DMS 273 treated with DMSO at 0.1 percent for 48 hours (cell line): Measurements from ENCODE around the gene JAGN1.
"Not testable (repeated sequence)": the region's sequence is repeated elsewhere in the genome, so short reads cannot be mapped to it uniquely, and the experiment has no call there.

Experiments
- DNase-seq: peaks from one replicate; lab custom pipeline; 2025; lab: John Stamatoyannopoulos, UW

Gene JAGN1

DNA sequence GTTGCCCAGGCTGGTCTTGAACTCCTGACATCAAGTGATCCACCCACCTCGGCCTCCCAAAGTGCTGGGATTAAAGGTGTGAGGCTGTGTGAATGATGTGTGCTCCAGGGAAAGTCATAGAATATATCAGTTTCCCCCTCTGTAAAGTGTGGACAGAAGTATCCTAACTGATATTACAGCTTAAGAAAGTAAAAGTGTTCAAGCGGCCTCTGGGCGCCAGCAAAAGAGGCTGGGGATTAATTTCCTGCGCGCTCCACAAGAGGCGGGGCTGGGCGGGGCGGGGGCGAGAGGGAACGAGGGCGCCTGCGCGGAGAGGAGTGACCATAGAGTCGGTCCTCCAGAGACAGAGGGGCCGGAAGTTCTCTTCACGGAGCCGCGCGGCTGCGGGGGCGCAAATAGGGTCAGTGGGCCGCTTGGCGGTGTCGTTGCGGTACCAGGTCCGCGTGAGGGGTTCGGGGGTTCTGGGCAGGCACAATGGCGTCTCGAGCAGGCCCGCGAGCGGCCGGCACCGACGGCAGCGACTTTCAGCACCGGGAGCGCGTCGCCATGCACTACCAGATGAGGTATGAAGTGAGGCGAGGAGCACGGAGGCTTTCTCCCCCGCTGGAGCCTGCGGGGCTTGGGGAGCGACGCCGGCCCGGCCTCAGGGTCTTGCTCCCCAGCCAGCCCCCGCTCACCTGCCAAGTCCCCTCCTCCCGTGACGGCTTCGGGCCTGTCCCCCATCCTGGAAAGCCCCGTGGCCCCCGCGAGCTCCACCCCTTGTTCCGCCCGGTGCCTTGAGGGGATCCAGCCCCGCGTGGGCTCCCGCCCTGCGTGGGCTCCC, at the start of gene JAGN1:
JAGN1 (plus strand) TSS at position 362 of the 823 bp plus-strand sequence; CDS start at position 475, 113 bp downstream.
- peak; percentile 51 for DNase-seq

DNA sequence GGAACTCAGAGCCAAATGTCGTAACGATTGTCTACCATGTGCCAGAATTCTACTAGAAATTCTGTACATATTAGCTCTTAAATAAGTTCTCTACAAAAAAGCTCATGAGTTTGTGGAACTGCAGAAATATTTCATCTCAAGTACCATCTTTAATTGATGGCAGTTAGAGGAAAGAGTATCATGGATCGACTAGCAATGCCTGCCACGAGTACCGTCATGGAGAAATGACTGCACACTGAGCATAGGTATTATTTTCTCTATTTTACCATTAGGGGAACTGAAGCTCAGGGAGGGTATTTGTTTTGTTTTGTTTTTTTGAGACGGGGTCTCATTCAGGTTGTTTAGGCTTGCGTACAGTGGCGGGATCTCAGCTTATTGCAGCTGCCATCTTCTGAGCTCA, 49.4 kb upstream of the JAGN1 start:
- no peak for DNase-seq

DNA sequence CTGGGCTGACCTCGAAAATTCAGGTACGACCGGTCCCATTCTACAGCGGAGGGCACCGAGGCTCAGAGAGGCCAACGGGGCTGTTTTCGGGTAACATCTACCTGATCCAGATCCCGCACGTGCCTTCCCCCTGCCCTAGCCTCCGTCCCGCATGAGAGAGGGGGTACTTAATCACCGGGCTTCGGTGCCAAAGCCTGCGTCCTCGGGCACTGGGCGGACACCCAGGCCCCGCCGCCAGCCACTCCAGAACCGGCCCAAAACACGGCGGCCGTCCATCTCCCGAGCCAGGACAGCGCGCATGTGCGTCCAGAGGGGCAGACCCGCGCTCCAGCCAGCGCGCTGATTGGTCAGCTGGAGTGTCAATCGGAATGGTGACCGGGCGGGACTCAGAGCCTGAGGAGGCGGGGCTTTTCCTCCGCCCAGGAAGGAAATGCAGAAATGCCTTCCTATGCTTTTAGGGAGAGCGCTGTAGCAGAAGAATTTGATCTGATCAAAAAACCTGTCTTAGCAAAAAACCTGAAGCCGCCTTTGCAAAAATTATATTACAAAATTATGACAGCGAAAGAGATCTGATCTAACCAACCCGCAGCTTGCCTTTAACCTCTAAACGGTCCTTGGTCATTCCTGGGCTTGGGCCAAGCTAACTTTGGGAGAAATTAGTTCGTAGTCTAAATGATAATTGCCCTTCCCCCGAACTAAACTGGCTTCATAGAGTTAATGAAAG, 46.5 kb upstream of the JAGN1 start, which contains the start of gene RPUSD3:
RPUSD3 (minus strand) TSS at position 294 of the 724 bp plus-strand sequence; CDS start at position 276, 18 bp downstream.
- peak; percentile 52 for DNase-seq

DNA sequence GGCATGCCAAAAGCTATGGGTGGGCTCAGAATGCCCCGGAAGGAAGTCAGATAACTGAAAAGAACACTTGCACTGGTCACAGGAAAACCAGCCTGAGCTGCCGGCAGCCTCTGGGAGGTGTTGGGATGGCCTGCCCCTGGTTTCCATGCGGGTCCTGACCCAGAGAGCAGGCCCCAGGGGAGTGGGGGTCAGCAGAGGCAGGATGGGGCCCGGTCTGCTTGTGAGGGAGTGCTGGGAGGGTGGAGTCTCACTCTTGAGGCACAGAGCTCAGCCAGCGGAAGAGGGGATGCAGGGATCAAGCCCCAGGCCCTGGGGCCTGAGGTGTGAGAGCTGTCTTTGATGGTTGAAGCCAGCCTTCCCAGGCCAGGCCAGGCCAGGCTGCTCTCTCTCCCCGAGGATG, 44.2 kb upstream of the JAGN1 start:
- DNase-seq, result no peak

DNA sequence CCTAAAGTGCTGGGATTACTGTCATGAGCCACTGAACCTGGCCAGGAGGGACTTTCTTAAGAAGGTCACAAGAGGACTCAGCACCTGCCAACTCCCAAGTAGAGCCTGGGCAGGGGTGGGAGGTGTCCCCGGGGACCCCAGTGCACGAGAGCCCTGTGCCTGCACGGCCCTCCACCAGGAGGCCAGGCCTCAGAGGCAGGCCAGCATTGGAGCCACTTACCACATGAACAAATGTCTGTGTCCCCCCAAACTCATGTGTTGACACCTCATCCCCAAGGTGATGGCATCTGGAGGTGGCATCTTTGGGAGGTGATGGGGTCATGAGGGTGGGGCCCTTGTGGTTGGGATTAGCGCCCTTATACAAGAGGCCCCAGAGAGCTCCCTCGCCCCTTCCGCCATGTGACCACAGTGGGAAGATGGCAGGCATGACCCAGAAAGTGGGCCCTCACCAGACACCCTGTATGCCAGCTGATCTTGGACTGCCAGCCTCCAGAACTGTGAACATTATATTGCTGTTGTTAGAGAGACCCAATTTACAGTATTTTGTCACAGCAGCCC, 43.4 kb upstream of the JAGN1 start:
- no peak for DNase-seq

DNA sequence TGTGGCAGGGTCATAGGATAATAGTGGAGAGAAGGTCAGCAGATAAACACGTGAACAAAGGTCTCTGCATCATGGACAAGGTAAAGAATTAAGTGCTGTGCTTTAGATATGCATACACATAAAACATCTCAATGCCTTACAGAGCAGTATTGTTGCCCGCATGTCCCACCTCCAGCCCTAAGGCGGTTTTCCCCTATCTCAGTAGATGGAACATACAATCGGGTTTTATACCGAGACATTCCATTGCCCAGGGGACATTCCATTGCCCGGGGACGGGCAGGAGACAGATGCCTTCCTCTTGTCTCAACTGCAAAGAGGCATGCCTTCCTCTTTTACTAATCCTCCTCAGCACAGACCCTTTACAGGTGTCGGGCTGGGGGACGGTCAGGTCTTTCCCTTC, 42.5 kb upstream of the JAGN1 start:
- not testable (repeated sequence) for DNase-seq

DNA sequence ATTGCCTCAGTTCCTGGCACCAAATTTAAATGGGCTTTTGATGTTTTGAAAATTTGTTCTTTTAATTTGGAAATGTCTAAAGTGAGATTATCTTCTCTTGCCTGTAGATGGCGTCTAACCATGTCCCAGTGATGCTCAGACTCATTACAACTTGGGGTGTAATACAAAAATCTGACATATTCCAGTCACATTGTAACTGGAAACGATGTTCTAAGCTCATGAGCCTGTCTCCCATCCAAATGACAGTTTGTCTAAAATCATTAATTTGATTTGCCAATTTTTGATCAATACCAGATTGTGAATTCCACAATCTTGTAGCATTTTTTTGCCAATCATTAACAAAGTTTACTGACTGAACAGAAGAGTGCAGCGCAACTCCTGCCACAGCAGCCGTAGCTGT, 41.5 kb upstream of the JAGN1 start:
- not testable (repeated sequence) for DNase-seq

DNA sequence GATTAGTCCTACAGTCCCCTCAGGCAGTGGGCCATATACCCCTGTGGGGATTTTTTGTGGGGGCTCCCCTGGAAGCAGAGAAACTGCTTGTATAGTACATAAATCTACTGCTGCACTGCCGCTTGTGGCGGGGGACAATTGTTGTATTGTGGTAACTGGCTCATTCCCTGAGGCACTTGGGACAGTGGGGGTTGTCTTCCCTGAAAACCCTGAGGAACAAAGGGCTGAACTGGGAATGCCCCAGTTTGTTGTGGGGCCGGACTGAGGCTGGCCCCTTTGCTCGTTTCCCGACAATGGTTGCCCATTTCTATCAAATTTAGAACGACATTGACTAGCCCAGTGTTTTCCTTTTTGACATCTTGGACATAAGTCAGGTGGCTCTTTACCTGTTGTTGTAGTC, 39.0 kb upstream of the JAGN1 start:
- not testable (repeated sequence) for DNase-seq

DNA sequence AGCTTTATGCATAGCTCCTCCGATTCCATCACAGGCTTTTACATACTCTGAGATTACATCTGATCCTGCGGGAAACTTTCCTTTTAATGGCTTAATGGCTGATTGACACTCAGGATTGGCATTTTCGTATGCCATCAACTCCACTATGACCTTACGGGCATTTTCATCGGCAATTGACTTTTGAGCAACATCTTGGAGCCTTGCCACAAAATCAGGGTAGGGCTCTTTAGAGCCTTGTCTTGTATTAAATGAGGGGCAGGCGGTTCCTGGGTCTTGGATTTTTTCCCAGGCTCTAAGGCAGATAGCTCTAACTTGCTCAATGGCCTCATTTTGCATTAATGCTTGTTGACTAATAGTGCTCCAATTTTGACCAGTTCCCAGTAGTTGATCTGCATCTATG, 38.5 kb upstream of the JAGN1 start:
- not testable (repeated sequence) for DNase-seq

DNA sequence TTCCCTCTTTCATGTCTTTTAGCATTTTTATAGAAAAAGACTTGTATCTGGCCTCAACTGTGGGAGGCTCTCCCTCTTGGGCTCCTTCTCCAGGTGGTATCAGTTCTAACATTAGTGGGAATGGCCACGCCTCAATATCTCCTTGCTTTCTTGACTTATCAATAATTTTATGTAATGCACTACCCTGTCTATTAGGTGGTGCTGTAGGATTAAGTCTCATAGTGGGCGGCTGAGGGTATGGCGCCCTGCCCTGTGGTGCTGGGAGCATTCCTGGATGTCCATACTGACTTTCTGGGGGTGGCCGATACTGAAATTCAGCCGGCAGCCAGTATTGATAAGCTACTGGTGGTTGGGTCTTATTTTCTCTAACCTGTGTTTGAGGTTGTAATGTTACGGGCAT, 37.9 kb upstream of the JAGN1 start:
- no peak for DNase-seq

DNA sequence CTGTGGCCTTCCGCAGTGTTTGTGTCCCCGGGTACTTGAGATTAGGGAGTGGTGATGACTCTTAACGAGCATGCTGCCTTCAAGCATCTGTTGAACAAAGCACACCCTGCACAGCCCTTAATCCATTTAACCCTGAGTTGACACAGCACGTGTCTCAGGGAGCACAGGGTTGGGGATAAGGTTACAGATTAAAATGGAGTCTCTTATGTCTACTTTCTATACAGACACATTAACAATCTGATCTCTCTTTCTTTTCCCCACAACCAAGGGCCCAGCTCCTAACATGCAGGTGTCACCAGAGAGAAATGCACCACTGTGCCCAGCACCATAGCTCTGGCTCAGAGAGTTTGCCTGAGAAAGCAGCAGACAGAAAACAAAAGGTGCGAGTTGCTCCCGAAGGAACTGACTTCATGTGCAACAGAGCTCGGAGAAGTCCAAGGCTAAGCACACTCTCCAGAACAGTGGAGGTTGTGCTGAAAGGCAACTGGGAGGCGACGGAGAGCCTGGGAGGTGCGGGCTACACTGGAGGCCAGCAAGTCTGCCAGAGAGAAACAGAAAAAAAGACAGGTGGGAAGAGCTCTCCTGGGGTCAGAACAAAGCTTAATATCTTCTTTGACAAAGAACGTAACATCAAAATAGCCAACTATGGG, 36.0 kb upstream of the JAGN1 start:
- not testable (repeated sequence) for DNase-seq

DNA sequence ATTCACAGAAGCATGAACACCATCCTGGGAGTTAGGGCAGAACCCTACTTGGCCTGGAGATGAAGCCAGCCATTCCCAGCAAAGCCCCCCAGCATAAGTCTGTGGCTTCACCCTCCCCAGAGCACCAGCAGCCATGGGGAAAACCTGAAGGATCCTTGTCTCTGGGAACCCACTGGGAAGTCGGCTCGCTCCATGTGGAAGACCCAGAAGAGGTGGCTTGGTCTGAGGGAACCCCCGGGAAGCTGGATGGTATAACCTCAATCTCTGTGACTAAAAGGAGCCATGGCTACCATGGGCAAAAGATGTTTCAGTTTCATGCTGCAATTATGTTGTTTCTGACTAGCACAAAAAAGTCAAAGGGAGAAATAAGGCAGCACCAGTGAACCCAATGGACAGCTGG, 34.8 kb upstream of the JAGN1 start:
- DNase-seq, result no peak

DNA sequence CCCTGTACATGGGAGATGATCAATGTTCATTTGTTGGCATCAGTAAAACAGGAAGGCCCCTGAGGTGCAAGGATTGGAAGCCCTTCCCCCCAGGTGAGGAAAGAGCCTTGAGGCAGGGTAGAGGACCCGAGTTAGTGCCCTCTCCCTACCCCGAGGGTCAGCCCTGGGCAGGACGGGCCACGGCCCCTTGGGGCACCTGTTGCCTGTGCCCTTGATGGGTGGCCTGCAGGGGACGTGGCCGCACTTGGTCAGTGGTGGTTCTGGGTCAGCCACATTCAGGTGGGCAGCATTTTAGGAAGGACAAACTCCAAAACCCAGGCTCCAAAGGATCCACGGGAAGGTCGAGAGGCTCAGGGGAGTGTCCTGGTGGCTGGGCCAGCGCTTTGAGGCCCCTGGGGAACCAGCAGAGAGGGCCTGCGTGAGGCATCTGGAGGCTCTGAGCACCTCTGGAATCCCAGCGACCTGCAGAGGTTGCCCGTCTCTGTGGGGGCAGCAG, 30.8 kb upstream of the JAGN1 start:
- no peak for DNase-seq

DNA sequence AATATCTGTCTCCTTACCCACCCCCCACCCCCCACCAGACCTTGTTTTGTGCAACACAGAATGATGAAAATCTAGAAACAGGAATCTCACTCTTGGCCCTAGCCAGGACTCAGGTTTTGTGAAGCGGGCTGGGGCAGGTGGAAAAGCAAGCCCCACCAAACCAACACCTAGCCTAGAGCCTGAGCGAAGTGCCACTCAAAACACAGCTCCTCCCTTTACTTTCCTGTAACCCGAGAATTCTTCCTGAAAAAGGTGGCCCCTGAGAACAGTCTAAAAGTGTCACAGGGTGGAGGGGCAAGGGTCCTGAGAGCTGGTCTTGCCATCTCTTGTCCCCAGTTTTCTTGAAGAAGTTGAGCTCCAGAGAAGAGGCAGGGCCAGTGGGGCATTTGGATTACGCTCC, 29.2 kb upstream of the JAGN1 start:
- DNase-seq, result no peak

DNA sequence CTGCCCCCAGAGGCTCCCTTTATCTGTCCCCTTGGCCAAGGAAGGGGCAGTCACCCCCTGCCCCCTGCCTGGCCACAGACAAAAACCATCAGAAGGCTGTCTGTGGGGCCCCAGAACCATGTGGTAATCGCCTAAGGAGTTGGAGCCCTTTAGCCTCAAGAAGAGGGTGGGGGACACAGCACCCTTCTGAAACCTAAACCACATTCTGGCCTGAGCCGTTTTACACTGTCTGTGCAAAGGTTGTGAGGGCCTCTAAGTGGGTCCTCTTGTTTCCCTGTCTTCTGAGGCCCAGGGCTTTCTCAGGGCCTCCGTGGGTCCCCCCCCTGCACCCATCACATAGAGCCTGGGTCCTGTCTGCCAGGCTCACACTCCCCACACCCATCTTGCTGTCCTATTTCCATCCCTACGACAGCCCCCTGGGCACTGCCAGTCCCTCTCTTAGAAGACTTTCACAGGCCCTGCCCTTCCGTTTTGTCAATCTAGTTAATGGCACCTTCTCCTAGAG, 28.7 kb upstream of the JAGN1 start:
- DNase-seq, result no peak

DNA sequence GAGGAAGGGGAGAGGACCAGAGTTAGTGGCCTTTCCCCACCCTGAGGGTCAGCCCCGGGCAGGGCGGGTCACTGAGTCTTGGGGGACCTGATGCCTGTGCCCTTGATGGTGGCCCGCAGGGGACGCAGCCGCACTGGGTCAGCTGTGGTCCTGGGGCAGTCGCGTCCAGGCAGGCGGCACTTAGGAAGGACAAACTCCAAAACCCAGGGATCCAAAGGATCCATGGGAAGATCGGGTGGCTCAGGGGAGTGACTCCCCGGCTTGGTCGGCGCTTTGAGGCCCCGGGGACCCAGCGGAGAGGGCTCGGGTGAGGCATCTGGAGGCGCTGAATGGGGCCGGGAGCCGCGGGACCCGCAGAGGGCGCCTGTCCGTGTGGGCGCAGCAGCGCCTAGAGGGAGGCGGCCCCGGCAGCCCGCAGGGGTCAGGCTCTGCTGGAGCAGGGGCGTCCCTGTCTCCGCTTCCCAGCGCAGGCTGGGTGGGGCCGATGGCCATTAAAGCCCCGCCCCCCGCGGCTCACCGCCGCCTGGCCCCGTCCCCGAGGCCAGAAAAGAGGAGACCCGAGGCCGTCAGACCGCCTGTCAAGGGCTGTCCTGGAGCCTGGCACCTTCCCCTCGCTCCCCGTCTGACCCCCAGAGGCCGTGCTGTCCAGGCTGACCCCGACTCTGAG, 27.9 kb upstream of the JAGN1 start:
- no peak for DNase-seq

DNA sequence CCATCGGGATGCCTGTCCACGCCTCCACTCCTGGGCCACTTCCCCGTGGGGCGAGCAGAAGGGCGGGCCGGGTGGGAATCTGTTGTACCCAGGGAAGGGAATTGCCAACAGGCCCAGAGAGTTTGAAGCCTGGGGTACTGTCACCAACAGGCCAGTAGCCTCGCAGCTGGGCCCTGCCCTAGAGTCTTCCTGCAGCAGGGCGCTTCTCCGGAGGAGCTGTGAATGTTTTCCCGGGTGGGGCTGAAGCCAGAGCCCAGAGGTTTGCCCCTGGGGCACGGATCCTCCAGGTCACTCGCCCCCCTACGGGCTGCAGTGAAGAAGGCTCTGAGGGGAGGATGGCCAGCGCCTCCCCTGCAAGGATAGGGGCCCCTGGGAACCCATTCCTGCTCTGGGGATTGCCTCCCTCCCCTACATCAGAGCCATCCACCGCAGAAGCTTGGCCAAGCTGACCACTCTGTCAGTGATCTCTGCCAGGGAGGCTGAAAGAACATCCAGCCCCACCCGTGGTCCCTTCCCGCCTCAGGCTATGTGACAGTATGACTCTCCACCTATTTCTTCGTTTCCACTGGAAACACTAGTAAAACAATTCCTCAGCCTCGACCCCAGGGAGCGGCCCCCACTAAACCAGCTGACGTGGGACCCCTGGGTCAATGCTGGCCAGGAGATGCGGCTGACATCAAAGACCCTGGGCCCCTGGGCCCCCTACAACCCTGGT, 27.2 kb upstream of the JAGN1 start:
- no peak for DNase-seq

DNA sequence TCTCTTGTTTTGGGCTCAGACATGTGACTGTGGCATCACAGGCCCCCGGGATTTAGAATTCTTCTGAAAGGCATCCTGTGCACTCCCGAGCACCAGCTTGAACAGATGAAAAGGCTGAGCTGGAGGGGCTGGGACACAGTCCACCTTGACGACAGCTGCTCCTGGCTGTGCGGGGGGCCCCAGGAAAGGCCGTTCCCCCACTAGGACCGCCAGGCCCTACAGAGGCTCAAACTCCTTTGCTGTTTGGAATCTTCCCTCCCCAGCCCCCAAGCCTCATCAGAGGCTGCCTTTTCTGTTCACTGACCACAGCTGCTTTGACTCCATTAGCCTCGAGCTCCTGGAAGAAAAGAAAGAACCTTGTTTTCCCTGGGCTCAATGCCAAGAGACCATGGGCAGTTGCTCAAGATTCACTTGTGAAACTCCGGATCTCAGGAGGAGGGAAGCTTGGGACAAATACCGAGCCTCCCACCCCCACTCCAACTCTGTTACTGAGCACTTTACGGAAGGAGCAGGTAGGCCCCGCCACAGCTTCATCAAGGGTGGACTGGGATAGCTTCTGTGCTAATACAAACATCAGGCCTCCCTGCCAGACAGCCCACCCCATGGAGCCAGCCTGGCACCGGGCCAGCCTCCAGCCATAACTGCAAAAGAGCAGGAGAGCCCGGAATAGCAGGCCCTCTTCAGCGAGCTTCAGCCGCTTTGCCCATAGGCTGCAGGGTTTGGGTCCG, 26.0 kb upstream of the JAGN1 start:
- DNase-seq, result peak; percentile 16

DNA sequence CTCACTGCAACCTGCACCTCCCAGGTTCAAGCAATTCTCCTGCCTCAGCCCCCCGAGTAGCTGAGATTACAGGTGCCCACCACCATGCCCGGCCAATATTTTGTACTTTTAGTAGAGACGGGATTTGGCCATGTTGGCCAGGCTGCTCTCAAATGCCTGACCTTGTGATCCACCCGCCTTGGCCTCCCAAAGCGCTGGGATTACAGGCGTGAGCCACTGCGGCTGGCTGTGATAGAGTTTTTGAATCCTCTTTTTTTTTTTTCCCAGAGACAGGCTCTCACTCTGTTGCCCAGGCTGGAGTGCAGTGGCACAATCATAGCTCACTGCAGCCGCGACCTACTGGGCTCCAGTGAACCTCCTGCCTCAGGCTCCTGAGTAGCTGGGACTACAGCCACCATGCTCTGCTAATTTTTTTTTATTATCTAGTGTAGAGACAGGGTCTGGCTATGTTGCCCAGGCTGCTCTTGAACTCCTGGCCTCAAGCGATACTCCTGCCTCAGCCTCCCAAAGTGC, 25.2 kb upstream of the JAGN1 start:
- not testable (repeated sequence) for DNase-seq

DNA sequence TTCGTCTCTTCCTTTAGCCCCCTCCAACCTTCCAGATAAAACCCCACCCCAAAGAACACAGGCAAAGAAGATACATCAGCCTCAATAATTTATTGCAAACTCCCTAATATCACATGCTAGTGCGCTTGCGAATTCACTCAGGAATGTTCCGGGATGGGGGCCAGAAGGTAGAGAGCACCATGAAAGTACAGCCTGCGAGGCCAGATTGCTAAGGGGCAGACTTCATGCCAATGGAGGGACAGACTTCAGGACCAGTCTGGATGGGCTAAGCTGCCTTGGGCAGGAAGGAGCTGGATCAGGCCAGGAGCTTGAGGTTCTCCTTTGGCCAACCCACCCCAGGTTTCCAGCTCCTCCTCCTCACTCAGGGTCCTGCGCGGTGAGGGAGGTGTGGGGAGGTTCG, 23.8 kb upstream of the JAGN1 start:
- no peak for DNase-seq
